Measurements from ENCODE around the gene KCNIP4.
A peak's percentile ranks its signal among the peaks of the same experiment; 100 is the strongest.

The KCNIP4 gene

GRCh38 chr4:20901851-20902250, 1046.7 kb downstream of the KCNIP4 start:
- no peak for DNase-seq

DNA sequence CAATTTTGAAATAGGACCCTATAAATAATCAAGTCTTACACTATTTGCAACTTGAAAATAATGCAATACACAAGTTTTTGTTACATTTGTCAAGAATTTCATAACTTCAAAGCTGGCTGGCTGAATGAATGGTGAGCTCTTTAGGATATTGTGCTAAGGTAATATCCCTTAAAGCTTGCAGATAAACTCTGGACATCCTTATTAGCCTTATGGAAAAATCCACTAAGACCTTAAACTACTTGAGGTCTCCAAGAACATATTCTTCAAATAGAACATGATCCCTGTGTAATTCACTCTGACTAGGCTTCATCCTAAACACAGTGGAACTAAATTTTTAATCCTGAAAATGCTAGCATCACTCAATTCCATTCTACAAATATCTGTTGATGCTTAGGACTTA, 1049.0 kb downstream of the KCNIP4 start:
- DNase-seq, result no peak

DNA sequence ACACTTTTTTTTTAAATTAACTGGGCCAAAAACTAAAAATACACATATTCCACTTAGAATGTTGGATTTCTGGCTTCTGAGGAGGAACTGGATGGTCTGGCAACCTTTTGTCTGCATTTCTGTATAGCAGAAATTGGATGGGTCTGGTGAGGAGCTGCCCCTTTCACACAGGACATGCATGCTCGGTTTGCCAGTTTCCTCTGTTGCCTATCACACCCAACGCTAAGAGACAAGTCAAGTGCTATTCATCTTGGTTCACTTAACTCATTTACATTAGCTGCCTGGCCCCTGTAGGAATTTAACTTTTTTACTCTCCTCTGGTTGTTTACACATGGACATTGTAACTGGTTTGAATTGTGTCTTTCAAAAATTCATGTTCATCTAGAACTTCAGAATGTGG, 1052.6 kb downstream of the KCNIP4 start:
- no peak for DNase-seq

DNA sequence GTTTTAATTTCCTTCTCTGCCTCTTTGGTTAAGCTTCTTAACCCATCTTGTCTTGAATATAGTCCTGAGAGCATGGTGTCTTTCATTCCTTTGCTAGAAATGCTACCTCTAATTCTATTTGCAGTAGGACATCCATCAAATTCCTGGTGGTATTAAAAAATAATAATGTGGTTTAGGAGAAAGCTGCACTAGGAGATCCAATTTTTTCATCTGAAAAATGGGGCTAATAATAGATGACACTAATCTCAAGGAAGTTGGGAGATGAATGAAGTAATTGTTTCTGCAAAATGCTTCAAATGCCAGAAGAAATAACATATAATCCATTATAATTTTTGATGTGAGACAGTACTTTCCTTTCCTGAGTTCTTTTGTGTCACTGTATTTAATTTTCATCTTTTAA, 1053.4 kb downstream of the KCNIP4 start:
- DNase-seq, result no peak

DNA sequence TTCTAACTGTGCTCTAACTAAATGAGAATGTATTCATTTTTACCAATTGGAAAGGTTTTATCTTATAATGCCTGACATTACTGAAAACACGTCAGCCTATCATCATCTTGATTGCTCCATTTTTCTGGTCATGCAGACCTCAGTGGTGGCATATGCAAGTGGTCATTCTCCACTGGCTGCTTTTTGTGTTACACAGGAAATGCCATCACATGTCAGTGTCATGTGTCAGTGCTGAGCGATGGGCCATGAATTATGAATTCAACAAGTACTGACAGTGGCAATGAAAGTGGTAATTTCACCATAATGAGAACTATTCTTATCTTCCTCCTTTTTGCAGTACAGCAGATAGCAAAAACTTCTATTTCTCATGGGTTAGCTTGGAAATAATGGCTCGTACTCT, 1057.8 kb downstream of the KCNIP4 start:
- DNase-seq, result no peak

DNA sequence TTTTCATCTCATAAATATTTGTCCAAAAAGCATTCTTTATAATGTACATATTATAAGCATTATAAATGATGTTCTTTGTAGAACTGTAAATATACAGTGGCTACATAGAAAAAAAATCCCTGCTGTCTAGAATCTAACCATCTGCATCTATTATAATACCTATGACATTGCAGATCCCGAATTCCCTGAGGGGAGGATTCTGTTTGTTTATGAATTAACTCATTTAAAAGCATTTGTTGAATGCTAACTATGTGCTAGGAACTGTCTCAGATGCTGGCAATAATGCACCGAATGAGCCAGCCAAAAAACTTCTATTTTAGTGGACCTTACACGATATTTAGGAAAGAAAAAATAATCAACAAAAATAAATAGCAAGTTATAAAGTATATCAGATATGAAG, 1058.7 kb downstream of the KCNIP4 start:
- DNase-seq, result no peak

GRCh38 chr4:20883677-20884076, 1064.9 kb downstream of the KCNIP4 start:
- DNase-seq, result no peak

- no peak for DNase-seq
Measured at GRCh38 chr4:20883231-20883630, 1065.3 kb downstream of the KCNIP4 start.

- no peak for DNase-seq
Measured at GRCh38 chr4:20882500-20882899, 1066.1 kb downstream of the KCNIP4 start.

GRCh38 chr4:20881658-20882057, 1066.9 kb downstream of the KCNIP4 start:
- no peak for DNase-seq

DNA sequence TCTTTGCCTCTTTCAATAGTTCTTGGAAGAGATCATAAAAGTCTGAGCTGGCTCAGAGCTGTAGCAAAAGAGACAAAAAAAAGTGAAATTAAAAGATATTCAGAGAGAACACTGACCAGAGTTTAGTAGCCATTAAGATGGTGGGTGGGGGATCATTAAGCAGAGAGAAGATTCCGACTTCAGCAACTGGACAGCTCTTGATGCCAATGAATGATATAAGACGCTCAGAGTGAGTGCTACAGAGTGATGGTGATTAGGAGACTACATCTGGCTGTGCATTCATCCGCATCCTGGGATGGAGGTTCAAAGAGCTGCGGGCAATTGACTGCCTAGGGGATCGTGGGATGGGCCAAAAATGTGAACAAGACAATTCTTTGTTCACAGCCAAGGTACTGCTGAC, 1069.8 kb downstream of the KCNIP4 start:
- DNase-seq, result no peak

- no peak for DNase-seq
Measured at GRCh38 chr4:20870436-20870835, 1078.1 kb downstream of the KCNIP4 start.

DNA sequence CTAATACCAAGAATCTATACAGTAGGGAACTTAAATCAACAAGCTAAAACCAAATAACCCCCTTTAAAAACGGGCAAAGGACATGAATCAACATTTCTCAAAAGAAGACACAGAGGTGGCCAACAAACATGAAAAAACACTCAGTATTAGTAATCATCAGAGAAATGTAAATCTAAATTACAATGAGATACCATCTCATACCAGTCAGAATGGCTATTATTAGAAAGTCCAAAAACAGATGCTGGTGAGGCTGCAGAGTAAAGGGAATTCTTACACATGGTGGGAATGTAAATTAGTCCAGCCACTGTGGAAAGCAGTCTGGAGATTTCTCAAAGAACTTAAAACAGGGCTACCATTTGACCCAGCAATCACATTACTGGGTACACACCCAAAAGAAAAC, 1080.5 kb downstream of the KCNIP4 start:
- DNase-seq, result no peak

DNA sequence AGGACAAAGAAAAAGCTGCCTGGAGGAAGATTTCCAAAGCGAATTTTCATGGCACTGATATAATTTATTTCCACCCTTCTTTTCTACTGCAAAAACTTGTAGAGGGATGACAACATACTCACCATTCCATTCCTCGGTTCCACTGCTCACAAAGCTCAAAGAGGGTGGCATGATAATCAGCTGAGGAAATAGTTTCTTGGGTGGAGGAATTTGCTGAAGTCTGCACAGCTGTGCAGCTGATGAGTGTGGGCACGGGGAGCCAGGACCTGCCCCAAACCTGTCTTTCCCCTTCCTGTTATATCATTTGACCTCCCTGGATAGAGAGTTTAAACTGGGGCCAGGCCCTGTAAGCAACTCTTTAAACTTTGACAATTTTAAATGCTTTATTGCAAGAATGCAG, 1087.7 kb downstream of the KCNIP4 start:
- no peak for DNase-seq

DNA sequence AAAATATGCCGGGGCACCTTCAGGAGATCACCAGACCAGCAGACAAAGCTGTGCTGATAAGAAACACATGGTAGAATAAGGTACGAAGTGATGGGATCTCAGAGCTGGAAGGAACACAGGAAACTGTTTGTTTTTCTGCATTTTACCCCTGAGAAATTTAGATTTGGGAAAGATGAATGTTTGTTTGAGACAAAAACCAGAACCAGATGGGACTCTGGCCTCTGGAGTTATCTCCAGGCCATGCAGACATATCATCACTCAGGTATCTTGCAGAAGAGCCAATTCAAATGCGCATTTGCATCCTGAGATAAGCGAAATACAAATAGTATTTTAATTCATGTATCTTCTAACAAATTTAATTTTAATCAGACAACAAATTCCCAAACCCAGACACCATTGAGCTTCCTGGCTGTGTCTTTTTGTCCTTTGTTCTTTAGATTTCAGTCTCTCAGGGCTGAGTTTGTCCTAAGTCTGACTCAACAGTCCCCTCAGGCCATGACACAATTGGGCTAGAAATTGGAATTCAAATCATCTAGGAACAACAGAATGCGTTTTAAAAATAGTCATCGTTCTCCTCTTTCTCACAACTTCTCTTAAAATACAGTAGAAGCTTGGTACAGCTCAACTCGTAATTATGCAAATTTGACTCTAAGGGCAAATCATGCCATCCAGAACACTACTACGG, 1089.3 kb downstream of the KCNIP4 start:
- no peak for DNase-seq

GRCh38 chr4:20857081-20857480, 1091.5 kb downstream of the KCNIP4 start:
- DNase-seq, result no peak

DNA sequence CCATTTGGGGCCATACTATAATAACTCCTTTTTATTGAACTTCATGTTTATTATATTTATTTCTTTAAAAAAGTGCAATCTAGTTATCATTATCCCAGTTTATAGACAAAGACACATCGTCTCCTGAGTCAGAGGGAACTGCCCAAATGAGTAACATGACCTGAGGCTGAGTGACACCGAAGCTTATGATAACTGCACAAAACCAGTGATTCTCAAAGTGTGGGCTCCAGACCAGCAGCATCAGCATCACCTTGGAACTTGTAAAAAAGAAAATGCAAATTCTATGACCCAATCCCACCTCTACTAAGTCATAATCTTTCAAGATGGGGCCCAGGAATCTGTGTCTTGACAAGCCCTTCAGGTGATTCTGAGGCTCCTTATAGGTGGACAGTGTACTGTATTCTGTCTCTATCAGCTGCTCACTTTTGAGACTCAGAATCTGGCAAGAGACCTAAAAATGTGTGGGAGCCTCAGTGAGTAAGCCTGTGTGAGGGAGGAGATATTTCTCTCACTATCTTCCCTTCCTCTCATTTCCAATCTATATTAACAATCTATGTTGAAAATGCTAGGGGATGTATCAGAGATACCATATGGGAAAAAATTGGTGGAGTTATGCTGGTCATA, 1101.3 kb downstream of the KCNIP4 start:
- DNase-seq, result peak; percentile 3

GRCh38 chr4:20844311-20844710, 1104.3 kb downstream of the KCNIP4 start:
- no peak for DNase-seq

DNA sequence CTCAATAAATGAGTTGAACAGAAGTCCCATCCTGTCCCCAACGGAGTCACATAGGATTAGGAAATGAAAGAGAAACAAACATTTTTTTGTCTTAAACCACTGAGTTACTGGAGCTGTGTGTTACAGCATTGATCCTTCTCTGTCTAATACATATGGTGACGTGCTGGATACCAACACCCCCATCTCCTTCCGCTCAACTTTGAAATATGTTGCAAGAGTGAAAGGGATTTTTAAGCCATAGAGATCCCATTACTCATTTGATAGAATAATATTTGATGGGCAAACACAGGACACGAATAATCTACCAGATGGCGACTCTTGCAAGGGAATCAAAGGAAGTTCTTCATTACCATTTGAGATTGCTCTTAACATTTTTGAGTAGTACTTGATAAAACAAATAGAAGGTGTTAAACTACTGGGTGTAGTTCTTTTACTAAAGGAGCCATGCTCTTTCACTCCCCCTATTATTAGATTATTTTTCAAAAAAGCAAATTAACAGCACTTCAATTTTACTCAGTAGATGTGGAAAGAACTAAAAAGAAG, 1107.9 kb downstream of the KCNIP4 start:
- DNase-seq, result peak; percentile 25

DNA sequence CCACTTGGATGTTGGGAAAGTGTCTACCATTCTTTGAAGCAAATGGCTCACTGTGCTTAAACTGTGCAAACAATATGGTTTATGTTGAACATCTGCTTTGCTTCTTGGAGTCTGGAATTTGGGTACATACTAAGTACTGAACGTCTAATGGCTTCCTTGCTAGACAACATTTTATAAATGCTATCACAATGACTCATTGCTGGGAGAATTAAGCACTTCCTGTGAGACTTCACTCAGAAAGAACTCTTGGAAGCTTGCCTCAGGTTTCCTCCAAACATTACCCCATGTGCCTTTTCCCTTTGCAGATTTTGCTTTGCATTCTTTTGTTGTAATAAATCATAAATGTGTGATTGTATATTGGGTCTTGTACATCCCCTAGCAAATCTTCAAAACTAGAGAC, 1108.6 kb downstream of the KCNIP4 start:
- DNase-seq, result peak; percentile 95

DNA sequence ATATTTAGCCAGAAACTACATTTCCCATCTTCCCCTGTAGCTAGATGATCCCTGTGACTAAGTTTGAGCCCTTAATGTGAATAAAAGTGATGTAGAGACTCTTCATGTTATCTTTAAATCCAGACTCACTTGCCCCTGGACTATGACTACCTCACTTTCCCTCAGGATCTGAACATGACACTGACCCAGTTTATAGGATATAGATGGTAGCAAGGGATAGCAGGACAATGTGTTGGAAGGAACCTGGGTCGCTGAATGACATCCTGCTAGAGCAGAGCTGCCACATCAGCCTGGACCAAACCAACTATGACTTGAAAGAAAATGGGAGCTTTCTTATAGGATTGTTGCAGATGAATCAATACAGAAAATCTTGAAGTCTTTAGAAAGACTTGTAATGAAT, 1110.1 kb downstream of the KCNIP4 start:
- no peak for DNase-seq

GRCh38 chr4:20832826-20833225, 1115.7 kb downstream of the KCNIP4 start:
- DNase-seq, result peak; percentile 21

DNA sequence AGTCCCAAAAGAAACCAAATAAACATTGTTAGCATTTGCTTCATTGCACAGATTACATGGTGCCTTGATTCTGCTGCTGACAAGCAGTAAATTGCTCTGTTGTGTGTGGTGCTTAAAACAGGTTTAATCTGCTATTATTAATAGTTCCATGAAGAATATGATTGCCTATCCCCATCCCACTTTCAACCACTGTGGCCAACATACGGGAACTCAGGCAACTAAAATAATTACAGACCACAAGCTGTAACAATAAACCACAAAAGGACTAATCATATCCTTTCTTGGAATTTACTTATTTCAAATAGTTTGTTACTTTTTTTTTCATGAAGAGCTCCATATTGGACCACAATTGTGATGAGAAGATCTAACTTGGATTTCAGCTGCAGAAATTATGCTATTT, 1116.8 kb downstream of the KCNIP4 start:
- peak; percentile 42 for DNase-seq

DNA sequence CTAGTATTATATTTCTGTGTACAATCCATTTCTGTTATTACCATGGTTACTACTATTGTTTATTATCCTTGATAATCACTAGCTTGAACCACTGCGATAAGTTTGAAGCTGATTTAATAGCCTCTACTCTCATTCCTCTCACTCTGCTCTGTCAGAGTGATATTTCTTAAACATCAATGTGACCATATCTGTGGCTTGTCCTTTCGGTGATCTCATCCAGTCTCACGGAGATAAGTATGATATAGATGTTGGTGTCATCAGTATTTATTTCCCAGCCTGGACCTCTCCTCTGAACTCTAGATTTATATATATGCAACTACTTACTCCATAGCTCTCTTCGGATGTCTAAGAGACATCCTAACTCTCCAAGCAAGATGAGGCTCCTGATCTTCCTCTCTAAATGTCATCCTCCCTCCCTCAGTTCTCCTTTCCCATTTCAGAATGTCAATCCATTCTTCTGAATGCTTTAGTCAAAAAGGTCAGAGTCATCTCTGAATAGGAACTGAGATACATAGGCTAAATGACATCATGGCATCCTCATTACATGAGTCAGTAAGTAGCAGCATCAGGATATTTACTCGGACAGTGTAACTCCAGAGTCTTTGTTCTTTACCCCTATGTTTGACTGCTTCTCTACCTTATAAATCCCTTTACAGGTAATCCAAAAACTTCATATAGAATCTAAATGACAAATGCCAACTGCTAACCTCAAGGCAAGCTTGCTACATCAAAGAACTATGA, 1118.8 kb downstream of the KCNIP4 start:
- DNase-seq, result peak; percentile 20

All from fibroblast of upper back skin (primary cell).